Prostate gland (tissue), 2 donors: ENCODE measurements around the gene ZNF677. TPM values are rescaled to one million over a fixed set of nuclear protein-coding genes. Genes with fewer than 3 reads are reported as not detected.
"Not testable (repeated sequence)": the region's sequence is repeated elsewhere in the genome, so short reads cannot be mapped to it uniquely, and the experiment has no call there.

Experiments
- DNase-seq: peaks from one replicate; pipeline ENCODE4 v3.0.0-alpha.2; 2019; ENCODE audit warnings: low spot score
- H3K27ac ChIP-seq, 2 donors: fragments of 200-600 bp; sonication (generic); 2 replicates each; pipeline ENCODE4 v1.5.1; 2017 to 2019
- H3K27me3 ChIP-seq: fragments of 200-600 bp; sonication (generic); replicated peaks from 2 replicates; pipeline ENCODE4 v1.5.1; 2019; ENCODE audit not compliant: insufficient read depth
- H3K36me3 ChIP-seq, 2 donors: fragments of 200-600 bp; sonication (generic); 1 replicate in 1 of 2; 2 replicates in 1 of 2; pipeline versions ENCODE4 v1.5.1 to v1.8.1; 2017 to 2019
- H3K4me1 ChIP-seq: fragments of 200-600 bp; sonication (generic); replicated peaks from 2 replicates; pipeline ENCODE4 v1.5.1; 2019
- H3K4me3 ChIP-seq, 2 donors: fragments of 200-600 bp; sonication (generic); 2 replicates each; pipeline ENCODE4 v1.5.1; 2017 to 2019
- H3K9me3 ChIP-seq: fragments of 200-600 bp; sonication (generic); 2 replicates; pipeline ENCODE4 v1.5.1; 2017
- CTCF ChIP-seq, 4 experiments: fragments of 200-600 bp in 2 of 4; fragments of 450-650 bp in 2 of 4; sonication (generic) in 2 of 4; IDR thresholded peaks; 1 replicate in 3 of 4; 2 replicates in 1 of 4; pipeline ENCODE4 v1.5.1; 2016 to 2019; ENCODE audit warnings: antibody characterized with exemption in 4 of 4, mild to moderate bottlenecking in 2 of 4, moderate library complexity in 2 of 4
- POLR2A ChIP-seq: fragments of 450-650 bp; IDR thresholded peaks from one replicate; pipeline ENCODE4 v1.6.1; 2016; ENCODE audit warnings: antibody characterized with exemption, mild to moderate bottlenecking
- POLR2AphosphoS5 ChIP-seq: sonication (generic); formaldehyde crosslinking; IDR thresholded peaks from one replicate; pipeline ENCODE4 v1.6.1; 2017; ENCODE audit warnings: antibody characterized with exemption
- WGBS: methylation state at CpG from one replicate; pipeline ENCODE4 v1.1.5; 2018; 5-methylcytosine and 5-hydroxymethylcytosine counted together
- intact Hi-C: fragments of 100-400 bp; cut with DNase I; formaldehyde crosslinking; loops from one replicate; pipeline ENCODE4 v1.14.2; 2022
- total RNA-seq, 2 donors: library from RNA; depleted of rRNA; stranded (reverse); fragments of >200 nt; gene quantifications; one replicate each; pipeline ENCODE4 v1.1.0, GENCODE V29; 2016

ZNF677 gene
- total RNA-seq, 2 donors from 2014 or later = 28.1 to 35.8 TPM

DNA sequence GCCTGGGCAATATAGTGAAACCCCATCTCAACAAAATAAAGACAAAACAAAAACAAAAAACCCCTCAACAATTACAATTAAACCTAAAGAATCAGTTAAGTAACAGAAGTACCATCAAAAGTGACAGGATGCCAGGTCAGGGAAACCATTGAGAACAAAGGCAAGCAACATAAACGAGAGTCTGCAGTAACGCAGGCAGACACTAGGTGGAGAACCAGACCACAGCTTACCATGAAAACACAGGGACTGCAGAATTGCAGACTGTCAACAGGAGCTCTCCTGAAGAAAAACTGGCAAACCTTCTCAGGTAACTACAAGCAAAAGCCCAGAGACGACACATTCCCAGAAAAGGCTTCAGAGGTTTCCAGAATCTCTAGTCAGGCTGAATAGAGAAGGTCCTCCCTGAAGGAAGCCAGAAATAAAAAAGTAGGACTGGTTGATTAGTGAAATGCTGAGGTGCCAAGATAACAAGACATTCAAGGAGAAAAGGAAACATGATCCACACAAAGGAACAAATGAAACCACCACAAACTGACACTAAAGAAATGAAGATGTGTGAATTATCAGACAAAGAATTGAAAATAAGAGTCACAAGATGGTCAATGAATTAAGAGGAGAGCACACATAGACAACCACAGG is 59.3 kb downstream of the ZNF677 start:
- TF ChIP-seq POLR2A = no peak
- peak; percentile 71 to 94 (median 91) for TF ChIP-seq CTCF (IDR thresholded peaks at IDR 0.05)
- TF ChIP-seq POLR2AphosphoS5 = peak; percentile 84
- Histone ChIP-seq H3K36me3 (no peaks in the 10 kb centered on the region), H3K4me1 (no peaks in the 10 kb centered on the region), H3K27me3 (no peaks in the 10 kb centered on the region), H3K4me3 (no peak overlapping the region), H3K27ac (peak overlapping the region; percentile 41 to 42), H3K9me3 (no peaks in the 10 kb centered on the region)
- 2% methylated on average over 3 of the region's 3 CpGs for WGBS
- intact Hi-C loops = loop anchor here (5.0 to 10.0 kb wide), 4 partner anchors 139 to 549 kb away; partner anchors contain the start of genes ZNF816 and ZNF845
- peak; percentile 83 for DNase-seq

DNA sequence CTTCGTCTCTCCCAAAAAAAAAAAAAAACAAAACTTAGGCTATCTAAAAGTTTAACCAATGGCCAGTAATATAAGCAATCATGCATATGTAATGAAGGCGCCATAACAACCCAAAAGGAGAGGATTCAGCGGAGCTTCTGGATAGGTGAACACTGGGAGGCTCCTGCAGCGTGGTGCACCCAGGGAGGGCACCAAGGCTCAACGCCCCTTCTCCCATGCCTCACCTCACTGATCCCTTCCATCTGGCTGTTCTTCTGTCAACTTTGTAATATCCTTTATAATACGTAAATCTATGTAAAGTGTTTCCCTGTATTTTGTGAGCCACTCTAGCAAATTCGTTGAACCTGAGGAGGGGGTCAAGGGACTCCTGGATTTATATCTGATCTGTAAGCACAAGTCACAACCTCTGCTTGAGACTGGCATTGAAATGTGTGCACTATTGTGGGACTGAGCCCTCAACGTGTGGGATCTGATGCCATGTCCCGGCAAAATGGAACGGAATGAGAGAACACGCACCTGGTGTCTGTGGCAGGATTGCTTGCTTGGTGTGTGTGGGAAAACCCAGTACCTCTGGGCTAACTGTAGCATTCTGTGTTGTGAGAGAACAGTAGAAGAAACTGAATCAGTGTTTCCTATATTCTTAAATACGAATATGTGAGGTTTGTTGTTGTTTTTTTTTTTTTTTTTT is 61.0 kb downstream of the ZNF677 start:
- TF ChIP-seq CTCF (IDR thresholded peaks at IDR 0.05) = no peak
- no peak for TF ChIP-seq POLR2AphosphoS5
- TF ChIP-seq POLR2A = no peak
- Histone ChIP-seq H3K27ac (no peak overlapping the region), H3K36me3 (no peaks in the 10 kb centered on the region), H3K4me1 (no peaks in the 10 kb centered on the region), H3K9me3 (no peaks in the 10 kb centered on the region), H3K27me3 (no peaks in the 10 kb centered on the region), H3K4me3 (peak overlapping the region; percentile 62 to 64)
- WGBS = 52% methylated on average over 12 of the region's 12 CpGs
- no peak for DNase-seq
- intact Hi-C loops = loop anchor here (10.0 kb wide), 3 partner anchors 141 to 551 kb away; partner anchors contain the start of genes ZNF816 and ZNF845

DNA sequence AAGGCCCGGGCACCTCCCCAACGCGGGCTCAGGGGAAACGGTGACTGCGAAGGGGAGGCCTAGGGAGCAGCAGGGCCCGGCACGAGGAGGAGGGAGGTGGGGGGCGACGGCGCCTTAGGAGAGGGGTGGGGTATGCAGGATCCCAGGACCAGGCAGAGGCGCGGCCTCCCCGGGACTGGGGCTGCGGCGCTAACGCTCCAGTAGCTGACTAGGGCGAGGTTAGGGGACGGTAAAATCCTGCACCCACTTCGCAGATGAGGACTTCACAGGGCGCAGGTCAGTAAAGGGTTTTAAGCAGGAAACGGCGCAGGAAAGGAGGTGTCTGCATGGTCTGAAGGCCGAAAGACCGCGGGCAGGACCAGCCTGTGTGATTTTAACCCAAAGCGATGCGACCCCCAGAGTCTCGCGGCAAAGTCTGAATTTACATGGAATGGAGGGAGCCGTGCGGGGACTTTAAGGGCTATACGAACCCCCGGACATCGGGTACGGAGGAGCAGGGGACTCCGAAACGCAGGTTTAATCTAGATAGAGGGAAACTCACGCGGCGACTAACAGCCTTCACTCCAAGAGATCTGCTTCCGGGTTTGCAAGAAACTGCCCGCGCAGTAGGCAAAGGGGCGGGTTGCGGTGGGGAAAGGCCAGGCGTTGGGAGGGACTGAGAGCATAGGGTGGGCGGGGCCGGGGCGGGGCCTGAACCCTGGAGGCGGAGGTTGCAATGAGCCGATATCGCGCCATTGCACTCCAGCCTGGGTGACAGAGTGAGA is 61.7 kb downstream of the ZNF677 start, which contains the start of gene ZNF665:
TSS of gene ZNF665 (minus strand) at position 588 of the 764 bp plus-strand sequence. CDS start 10,460 bp downstream, outside the sequence.
- Histone ChIP-seq H3K9me3 (no peaks in the 10 kb centered on the region), H3K27ac (peak within 1 kb of the TSS; percentile 65 to 71), H3K4me3 (peak within 1 kb of the TSS; percentile 62 to 64), H3K27me3 (no peaks in the 10 kb centered on the region), H3K36me3 (no peaks in the 10 kb centered on the region), H3K4me1 (no peaks in the 10 kb centered on the region)
- WGBS = under 1% methylated on average over 52 of the region's 53 CpGs
- intact Hi-C loops = loop anchor here (10.0 kb wide), 3 partner anchors 142 to 552 kb away; partner anchors contain the start of genes ZNF816 and ZNF845
- TF ChIP-seq CTCF (IDR thresholded peaks at IDR 0.05) = peak in 1 of 4 experiments; percentile 16
- peak; percentile 70 for TF ChIP-seq POLR2A
- TF ChIP-seq POLR2AphosphoS5 = peak; percentile 91
- DNase-seq = peak; percentile 87

- intact Hi-C loops = loop anchor here (10.0 kb wide), 3 partner anchors 145 to 555 kb away; partner anchors contain the start of genes ZNF816 and ZNF845
- WGBS = 83% methylated on average over 3 of the region's 3 CpGs
- no peak for DNase-seq
Measured at GRCh38 chr19:53190253-53190652, 64.4 kb downstream of the ZNF677 start.

DNA sequence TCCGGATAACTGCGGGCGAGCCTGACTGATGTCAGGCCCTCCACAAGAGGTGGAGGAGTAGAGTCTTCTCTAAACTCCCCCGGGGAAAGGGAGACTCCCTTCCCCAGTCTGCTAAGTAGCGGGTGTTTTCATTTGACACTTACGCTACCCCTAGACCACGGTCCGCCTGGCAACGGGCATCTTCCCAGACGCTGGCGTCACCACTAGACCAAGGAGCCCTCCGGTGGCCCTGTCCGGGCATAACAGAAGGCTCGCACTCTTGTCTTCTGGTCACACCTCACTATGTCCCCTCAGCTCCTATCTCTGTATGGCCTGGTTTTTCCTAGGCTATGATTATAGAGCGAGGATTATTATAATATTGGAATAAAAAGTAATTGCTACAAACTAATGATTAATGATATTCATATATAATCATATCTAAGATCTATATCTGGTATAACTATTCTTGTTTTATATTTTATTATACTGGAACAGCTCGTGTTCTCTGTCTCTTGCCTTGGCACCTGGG is 64.9 kb downstream of the ZNF677 start:
- not testable (repeated sequence) for DNase-seq
- 72% methylated on average over 12 of the region's 16 CpGs for WGBS
- intact Hi-C loops = loop anchor here (10.0 kb wide), 3 partner anchors 145 to 555 kb away; partner anchors contain the start of genes ZNF816 and ZNF845

More at GRCh38 chr19:53190253-53190652, 64.4 kb downstream of the ZNF677 start:
- Histone ChIP-seq H3K4me1 (no peaks in the 10 kb centered on the region), H3K36me3 (no peaks in the 10 kb centered on the region), H3K9me3 (no peaks in the 10 kb centered on the region), H3K4me3 (no peak overlapping the region), H3K27ac (no peak overlapping the region), H3K27me3 (no peaks in the 10 kb centered on the region)
- no peak for TF ChIP-seq CTCF (IDR thresholded peaks at IDR 0.05)
- no peak for TF ChIP-seq POLR2A
- no peak for TF ChIP-seq POLR2AphosphoS5

More for the DNA sequence above, 64.9 kb downstream of the ZNF677 start:
- H3K27ac ChIP-seq, H3K36me3 ChIP-seq, H3K27me3 ChIP-seq, H3K4me1 ChIP-seq, H3K4me3 ChIP-seq, H3K9me3 ChIP-seq: not testable (repeated sequence)
